CD4-positive, CD25-positive, alpha-beta regulatory T cell (primary cell): Measurements from ENCODE around the gene CDH23. TPM values are rescaled to one million over a fixed set of nuclear protein-coding genes. Genes with fewer than 3 reads are reported as not detected.

Source experiments
- ATAC-seq, 2 donors: fragments of 150-1000 bp; cut with Tn5 transposase; one replicate each; pipeline ENCODE4 v1.10.0; 2021; ENCODE audit warnings: low read depth in 2 of 2, moderate number of reproducible peaks in 2 of 2, moderate library complexity in 1 of 2
- DNase-seq, 3 donors: peaks; one replicate each; pipeline versions ENCODE4 v3.0.0 to v3.0.0-alpha.2; 2012 to 2022; ENCODE audit warnings: mixed read lengths in 1 of 3
- H3K27ac ChIP-seq: one replicate; pipeline ENCODE4 v1.7.0; 2013; ENCODE audit warnings: mild to moderate bottlenecking, low read length; ENCODE audit not compliant: insufficient read depth, poor library complexity, severe bottlenecking
- H3K27me3 ChIP-seq: one replicate; pipeline ENCODE4 v1.7.0; 2013; ENCODE audit warnings: low read length; ENCODE audit not compliant: control insufficient read depth, insufficient read depth
- H3K36me3 ChIP-seq: one replicate; pipeline ENCODE4 v1.7.0; 2013; ENCODE audit warnings: mild to moderate bottlenecking, low read length, moderate library complexity; ENCODE audit not compliant: control insufficient read depth, insufficient read depth
- H3K4me1 ChIP-seq: 2 replicates; pipeline ENCODE4 v1.7.0; 2013; ENCODE audit warnings: mild to moderate bottlenecking, low read length; ENCODE audit not compliant: insufficient read depth, control insufficient read depth, poor library complexity, severe bottlenecking
- H3K4me3 ChIP-seq: one replicate; pipeline ENCODE4 v1.7.0; 2013; ENCODE audit warnings: low read depth, mild to moderate bottlenecking, low read length, moderate library complexity
- H3K9me3 ChIP-seq, 2 experiments: 1 replicate in 1 of 2; 2 replicates in 1 of 2; pipeline ENCODE4 v1.7.0; 2013; ENCODE audit warnings: low read length in 2 of 2, mild to moderate bottlenecking in 1 of 2, moderate library complexity in 1 of 2; ENCODE audit not compliant: control insufficient read depth in 2 of 2
- H3K27ac Mint-ChIP-seq, 3 donors: one replicate each; pipeline ENCODE4 v1.8.0; 2020 to 2022; ENCODE audit warnings: mild to moderate bottlenecking in 3 of 3, mixed read lengths in 3 of 3, moderate library complexity in 2 of 3
- H3K27me3 Mint-ChIP-seq: one replicate; pipeline ENCODE4 v1.8.0; 2022; ENCODE audit warnings: mild to moderate bottlenecking, mixed read lengths
- H3K36me3 Mint-ChIP-seq: one replicate; pipeline ENCODE4 v1.8.0; 2020; ENCODE audit warnings: mixed read lengths
- H3K4me1 Mint-ChIP-seq, 4 donors: one replicate each; pipeline ENCODE4 v1.8.0; 2020 to 2022; ENCODE audit warnings: mixed read lengths in 4 of 4, mild to moderate bottlenecking in 1 of 4
- H3K4me3 Mint-ChIP-seq, 4 donors: one replicate each; pipeline ENCODE4 v1.8.0; 2020 to 2022; ENCODE audit warnings: mild to moderate bottlenecking in 4 of 4, mixed read lengths in 4 of 4, moderate library complexity in 3 of 4
- H3K9me3 Mint-ChIP-seq, 7 donors: one replicate each; pipeline ENCODE4 v1.8.0; 2020 to 2022; ENCODE audit warnings: mixed read lengths in 7 of 7, mild to moderate bottlenecking in 3 of 7, moderate library complexity in 2 of 7
- polyA plus RNA-seq, 4 donors: library from polyadenylated mRNA; unstranded; fragments of 300-500 nt; fragmentation: Illumina TruSeq; gene quantifications; one replicate each; pipeline ENCODE4 v1.2.3, GENCODE V29; 2021
- total RNA-seq: library from RNA; stranded (reverse); gene quantifications from one replicate; pipeline ENCODE4 v1.2.3, GENCODE V29; 2022

Gene CDH23
- total and polyA plus RNA-seq, 5 donors from 2014 or later, result 0.17 to 5.6 (median 1.1) TPM

DNA sequence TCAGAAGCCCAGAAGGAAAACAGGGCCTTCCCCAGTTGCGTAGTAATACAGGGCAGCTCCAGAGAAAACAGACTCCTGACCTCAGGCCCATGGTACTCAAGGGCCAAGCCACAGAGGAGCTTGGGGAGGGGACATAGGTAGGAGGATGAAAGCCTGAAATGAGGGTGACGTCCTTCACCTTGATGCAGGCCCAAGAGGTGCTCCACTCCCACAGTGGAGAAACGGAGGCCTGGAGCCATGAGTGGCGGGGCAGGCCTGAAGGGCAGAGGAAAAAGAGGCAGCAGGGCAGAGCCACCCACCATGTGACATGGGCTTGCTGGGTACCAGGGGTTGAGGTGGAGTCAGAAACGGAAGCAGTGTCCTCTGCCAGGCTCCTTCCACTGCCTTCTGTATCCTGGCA is 239.9 kb downstream of the CDH23 start:
- Histone ChIP-seq H3K4me3 (no peak overlapping the region), H3K4me1 (peaks cover 6% of the 10 kb centered on the region), H3K27me3 (no peaks in the 10 kb centered on the region), H3K27ac (no peak overlapping the region), H3K36me3 (no peaks in the 10 kb centered on the region), H3K9me3 (no peaks in the 10 kb centered on the region)
- Mint-ChIP-seq H3K4me1 (peaks cover 0 to 6% (median 2%) of the 10 kb centered on the region in 4 donors), H3K27ac (no peak overlapping the region), H3K36me3 (no peaks in the 10 kb centered on the region), H3K4me3 (no peak overlapping the region), H3K9me3 (peaks cover 0 to 2% (median 0%) of the 10 kb centered on the region in 7 donors), H3K27me3 (peaks cover 9% of the 10 kb centered on the region)
- no peak for ATAC-seq
- no peak for DNase-seq

DNA sequence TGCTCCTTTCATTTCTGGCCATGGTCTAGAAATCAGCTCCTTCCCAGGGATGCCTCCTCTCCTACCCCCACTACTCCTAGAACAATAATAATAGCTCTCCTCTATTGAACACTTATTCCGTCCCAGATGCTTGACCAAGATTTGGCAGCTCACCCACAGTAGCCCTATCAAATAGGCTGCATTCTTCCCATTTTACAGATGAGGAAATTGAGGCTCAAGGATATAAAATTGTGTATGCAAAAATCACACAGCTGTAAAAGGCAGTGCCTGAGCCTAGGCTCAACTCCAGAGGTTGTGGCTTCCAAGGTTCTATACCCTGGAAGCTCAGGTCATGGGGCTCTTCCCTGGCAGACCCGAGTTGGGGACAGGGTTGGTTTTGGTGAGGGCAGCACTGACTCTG is 240.6 kb downstream of the CDH23 start:
- H3K4me1 Mint-ChIP-seq, result peaks cover 0 to 6% (median 2%) of the 10 kb centered on the region in 4 donors
- ATAC-seq (no peak), DNase-seq (no peak)
- Histone ChIP-seq H3K4me3 (no peak overlapping the region), H3K27me3 (no peaks in the 10 kb centered on the region), H3K27ac (no peak overlapping the region), H3K9me3 (no peaks in the 10 kb centered on the region), H3K4me1 (peaks cover 6% of the 10 kb centered on the region), H3K36me3 (no peaks in the 10 kb centered on the region)
- peaks cover 0 to 2% (median 0%) of the 10 kb centered on the region in 7 donors for H3K9me3 Mint-ChIP-seq
- H3K27ac Mint-ChIP-seq, result peak overlapping the region in 1 of 3 donors; percentile 23
- peaks cover 9% of the 10 kb centered on the region for H3K27me3 Mint-ChIP-seq
- H3K36me3 Mint-ChIP-seq, result no peaks in the 10 kb centered on the region
- no peak overlapping the region for H3K4me3 Mint-ChIP-seq

DNA sequence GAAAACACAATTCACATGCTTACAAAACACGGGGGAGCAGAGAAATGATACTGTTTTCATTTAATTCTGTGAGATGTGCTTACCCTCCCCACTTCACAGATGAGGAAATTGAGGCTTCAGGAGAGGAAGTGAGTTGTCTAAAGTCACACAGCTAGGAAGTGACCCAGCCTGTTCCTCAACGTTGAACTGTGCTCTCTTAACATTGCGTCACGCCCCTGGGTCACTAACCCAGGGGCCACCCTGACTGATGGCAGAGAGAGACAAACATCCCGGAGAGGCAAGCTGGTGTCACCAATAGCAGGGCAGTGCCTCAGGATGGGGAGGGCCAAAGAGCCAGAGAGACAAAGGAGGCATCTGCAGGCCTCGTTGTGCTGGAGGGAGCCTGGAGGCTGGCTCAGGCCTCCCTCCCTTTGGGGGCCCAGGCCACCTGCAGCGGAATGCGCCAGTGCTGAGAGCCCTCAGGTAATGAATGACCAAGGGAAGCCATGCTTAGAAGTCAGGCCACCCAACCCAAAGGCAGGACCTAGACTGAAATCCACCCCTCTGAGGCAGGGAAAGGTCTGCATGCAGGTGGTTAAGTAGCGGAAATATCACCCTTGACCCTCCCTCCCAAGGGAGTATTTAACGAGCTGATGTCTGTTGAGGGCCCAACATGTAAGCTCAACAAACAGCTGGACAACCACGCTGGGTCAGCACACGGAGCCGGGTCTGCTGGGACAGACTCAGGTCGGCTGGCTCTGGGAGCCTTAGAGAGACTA is 241.5 kb downstream of the CDH23 start:
- Mint-ChIP-seq H3K27ac (peak overlapping the region in 2 of 3 donors; percentile 23 to 73), H3K27me3 (peaks cover 6% of the 10 kb centered on the region), H3K4me1 (peaks cover 0 to 6% (median 3%) of the 10 kb centered on the region in 4 donors), H3K4me3 (no peak overlapping the region), H3K9me3 (no peaks in the 10 kb centered on the region), H3K36me3 (no peaks in the 10 kb centered on the region)
- peak in 1 of 3 donors; percentile 9 for DNase-seq
- ATAC-seq, result peak; percentile 35 to 51
- H3K9me3 ChIP-seq, result no peaks in the 10 kb centered on the region
- no peaks in the 10 kb centered on the region for H3K36me3 ChIP-seq
- no peak overlapping the region for H3K4me3 ChIP-seq
- no peaks in the 10 kb centered on the region for H3K27me3 ChIP-seq
- H3K27ac ChIP-seq, result no peak overlapping the region
- H3K4me1 ChIP-seq, result peaks cover 6% of the 10 kb centered on the region

DNA sequence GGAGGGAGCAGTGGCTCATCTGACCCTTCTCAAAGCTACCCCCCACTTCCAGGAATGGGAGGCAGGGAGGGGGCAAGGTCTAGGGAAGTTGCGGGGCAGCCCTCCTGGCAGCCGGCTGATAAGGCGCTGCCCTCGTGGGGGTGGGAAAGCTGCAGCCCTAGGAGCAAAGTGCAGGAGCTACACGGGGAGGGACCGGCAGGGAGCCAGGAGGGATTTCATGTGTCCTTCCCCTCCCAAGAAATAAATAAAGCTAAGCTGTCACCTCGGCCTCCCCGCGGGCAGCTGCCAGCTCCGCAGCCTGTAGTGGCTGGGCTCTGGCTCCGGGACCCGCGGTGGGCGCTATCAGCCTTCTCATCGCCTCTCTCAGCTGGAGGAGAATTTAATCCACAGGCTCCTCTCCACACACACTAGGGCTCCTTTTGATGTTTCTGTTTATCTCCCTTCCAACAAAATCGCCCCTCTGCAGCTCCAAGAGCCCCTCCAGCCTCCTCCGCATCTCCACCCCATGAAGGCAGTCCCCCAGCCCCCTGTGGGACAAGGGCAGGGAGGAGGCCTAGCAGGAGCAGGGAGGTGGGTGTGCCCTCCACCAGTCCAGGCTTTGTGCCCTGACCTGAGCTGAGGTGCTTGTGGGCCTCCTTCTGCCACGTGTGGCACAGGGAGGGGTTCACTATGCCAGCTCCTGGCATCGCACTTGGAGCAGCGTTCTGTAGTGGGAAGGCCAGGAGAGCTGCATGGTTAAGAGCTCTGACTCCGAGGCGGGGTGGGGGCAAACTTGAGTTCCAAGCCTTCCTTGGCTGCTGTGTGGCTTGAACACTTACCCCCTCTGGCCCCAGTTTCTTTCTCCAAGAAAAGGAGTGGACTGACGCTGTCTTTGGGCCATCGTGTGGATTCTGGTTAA is 242.4 kb downstream of the CDH23 start:
- peaks cover 0 to 6% (median 3%) of the 10 kb centered on the region in 4 donors for H3K4me1 Mint-ChIP-seq
- H3K27me3 Mint-ChIP-seq, result peaks cover 8% of the 10 kb centered on the region
- Histone ChIP-seq H3K36me3 (no peaks in the 10 kb centered on the region), H3K27ac (no peak overlapping the region), H3K4me3 (no peak overlapping the region), H3K27me3 (no peaks in the 10 kb centered on the region), H3K4me1 (peaks cover 6% of the 10 kb centered on the region), H3K9me3 (no peaks in the 10 kb centered on the region)
- H3K27ac Mint-ChIP-seq, result no peak overlapping the region
- ATAC-seq, result no peak
- H3K4me3 Mint-ChIP-seq, result no peak overlapping the region
- H3K36me3 Mint-ChIP-seq, result no peaks in the 10 kb centered on the region
- no peak for DNase-seq
- H3K9me3 Mint-ChIP-seq, result no peaks in the 10 kb centered on the region

DNA sequence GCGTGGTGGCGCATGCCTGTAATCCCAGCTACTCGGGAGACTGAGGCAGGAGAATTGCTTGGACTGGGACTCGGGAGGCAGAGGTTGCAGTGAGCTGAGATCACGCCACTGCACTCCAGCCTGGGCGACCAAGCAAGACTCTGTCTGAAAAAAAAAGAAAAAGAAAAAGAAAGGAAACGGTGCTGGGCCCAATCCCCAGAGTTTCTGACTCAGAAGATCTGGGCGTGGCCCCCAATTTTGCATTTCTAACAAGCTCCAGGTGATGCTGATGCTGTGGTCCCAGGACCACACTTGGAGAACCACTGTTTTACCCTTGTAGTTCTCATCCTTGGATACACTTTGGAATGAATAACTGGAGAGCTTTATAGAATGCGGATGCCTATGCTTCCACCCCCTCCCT is 243.9 kb downstream of the CDH23 start:
- H3K4me3 ChIP-seq, result no peak overlapping the region
- no peak for ATAC-seq
- no peaks in the 10 kb centered on the region for H3K27me3 ChIP-seq
- Mint-ChIP-seq H3K36me3 (no peaks in the 10 kb centered on the region), H3K27ac (no peak overlapping the region), H3K4me1 (peaks cover 0 to 6% (median 3%) of the 10 kb centered on the region in 4 donors), H3K4me3 (no peak overlapping the region), H3K27me3 (peaks cover 12% of the 10 kb centered on the region), H3K9me3 (no peaks in the 10 kb centered on the region)
- DNase-seq, result no peak
- no peaks in the 10 kb centered on the region for H3K9me3 ChIP-seq
- H3K4me1 ChIP-seq, result peaks cover 6% of the 10 kb centered on the region
- no peak overlapping the region for H3K27ac ChIP-seq
- no peaks in the 10 kb centered on the region for H3K36me3 ChIP-seq

DNA sequence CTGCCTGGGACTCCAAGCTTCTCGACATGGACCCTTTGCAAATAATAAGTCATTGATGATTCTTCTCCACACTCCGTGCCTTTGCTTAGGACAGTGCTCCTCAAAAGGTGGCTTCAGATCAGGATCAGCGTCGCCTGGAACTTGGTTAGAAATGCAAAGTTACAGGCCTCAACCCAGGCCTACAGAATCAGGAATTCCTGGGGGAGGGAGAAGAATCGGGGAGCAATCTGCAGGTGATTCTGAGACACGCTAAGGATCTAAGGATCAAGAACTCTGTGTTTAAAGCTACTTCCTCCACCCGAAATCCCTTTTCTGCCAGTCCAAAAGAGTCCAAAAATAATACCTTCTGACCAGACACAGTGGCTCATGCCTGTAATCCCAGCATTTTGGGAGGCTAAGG is 244.7 kb downstream of the CDH23 start:
- Histone ChIP-seq H3K27ac (no peak overlapping the region), H3K36me3 (no peaks in the 10 kb centered on the region), H3K4me3 (no peak overlapping the region), H3K4me1 (peaks cover 6% of the 10 kb centered on the region), H3K27me3 (no peaks in the 10 kb centered on the region), H3K9me3 (no peaks in the 10 kb centered on the region)
- DNase-seq, result no peak
- H3K4me3 Mint-ChIP-seq, result no peak overlapping the region
- peaks cover 0 to 6% (median 3%) of the 10 kb centered on the region in 4 donors for H3K4me1 Mint-ChIP-seq
- peak overlapping the region in 2 of 3 donors; percentile 32 to 39 for H3K27ac Mint-ChIP-seq
- peaks cover 12% of the 10 kb centered on the region for H3K27me3 Mint-ChIP-seq
- no peaks in the 10 kb centered on the region for H3K9me3 Mint-ChIP-seq
- no peak for ATAC-seq
- H3K36me3 Mint-ChIP-seq, result no peaks in the 10 kb centered on the region

DNA sequence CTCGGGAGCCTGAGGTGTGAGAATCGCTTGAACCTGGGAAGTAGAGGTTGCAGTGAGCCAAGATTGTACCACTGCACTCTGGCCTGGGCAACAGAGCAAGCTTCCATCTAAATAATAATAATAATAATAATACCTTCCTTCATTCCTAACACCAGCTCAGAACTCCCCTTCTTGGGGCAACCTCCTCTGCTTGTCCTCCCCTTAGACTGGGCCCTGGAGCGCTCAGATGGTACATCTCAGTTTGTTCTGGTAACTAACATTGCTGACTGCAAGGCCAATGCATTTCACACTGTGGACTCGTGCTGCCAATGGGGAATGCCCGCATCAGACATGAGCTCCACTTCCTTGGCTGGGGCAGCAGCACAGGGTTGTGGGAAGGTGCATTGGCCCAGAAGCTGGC is 245.3 kb downstream of the CDH23 start:
- Histone ChIP-seq H3K9me3 (no peaks in the 10 kb centered on the region), H3K36me3 (no peaks in the 10 kb centered on the region), H3K4me3 (no peak overlapping the region), H3K4me1 (peaks cover 6% of the 10 kb centered on the region), H3K27me3 (no peaks in the 10 kb centered on the region), H3K27ac (no peak overlapping the region)
- ATAC-seq, result no peak
- H3K27ac Mint-ChIP-seq, result no peak overlapping the region
- no peaks in the 10 kb centered on the region for H3K9me3 Mint-ChIP-seq
- peaks cover 12% of the 10 kb centered on the region for H3K27me3 Mint-ChIP-seq
- DNase-seq, result no peak
- H3K4me3 Mint-ChIP-seq, result no peak overlapping the region
- peaks cover 0 to 6% (median 2%) of the 10 kb centered on the region in 4 donors for H3K4me1 Mint-ChIP-seq
- H3K36me3 Mint-ChIP-seq, result no peaks in the 10 kb centered on the region
